K562 (cell line): ENCODE results near the gene FLAD1. TPM values are rescaled to one million over a fixed set of nuclear protein-coding genes. Genes with fewer than 3 reads are reported as not detected.

Experiments
- ATAC-seq: fragments of 200-7000 bp; cut with Tn5 transposase; 3 replicates; pipeline ENCODE4 v1.9.1; 2020; ENCODE audit warnings: moderate library complexity
- BruUV-seq: library from RNA; stranded (reverse); fragments of 400-500 nt; replicated peaks from 2 replicates; lab custom pipeline; 2021; lab: Mats Ljungman, UMichigan
- CTCF ChIA-PET: fragments of 300-600 bp; formaldehyde crosslinking; extraction: SDS; loops from one replicate; lab custom pipeline; 2021; ENCODE audit warnings: low intra/inter-chr PET ratio; lab: Yijun Ruan, JAX
- POLR2A ChIA-PET: fragments of 300-600, 350-650 bp; sonication (Branson Sonifier 250); formaldehyde crosslinking; extraction: SDS; loops from one replicate; lab custom pipeline; 2021; ENCODE audit warnings: antibody characterized with exemption, inconsistent platforms; lab: Yijun Ruan, JAX
- DNase-seq, 4 experiments: peaks; one replicate each; pipeline versions ENCODE4 v3.0.0 to v3.0.0-alpha.2; 2011 to 2018; ENCODE audit warnings: low spot score in 3 of 4, mixed read lengths in 3 of 4; ENCODE audit errors: extremely low read depth in 1 of 4
- FAIRE-seq: peaks from 2 replicates; lab custom pipeline; 2011; peaks lifted over from hg19 to GRCh38; lab: Jason Lieb, UNC
- H2AFZ ChIP-seq: 2 replicates; pipeline ENCODE4 v1.6.0; 2011; ENCODE audit warnings: low read depth, low read length, control low read depth, inconsistent platforms
- H3K27ac ChIP-seq: fragments of 200-600 bp; 3 replicates; pipeline ENCODE4 v1.8.0; 2011; ENCODE audit warnings: low read depth, mild to moderate bottlenecking, control low read depth, inconsistent platforms, low read length, moderate library complexity, mixed read lengths; ENCODE audit errors: extremely low read depth
- H3K27me3 ChIP-seq, 2 experiments: fragments of 300-600 bp in 1 of 2; 2 replicates in 1 of 2; 3 replicates in 1 of 2; pipeline versions ENCODE4 v1.6.0 to v1.8.0; 2011; ENCODE audit warnings: inconsistent platforms in 2 of 2, low read length in 2 of 2, mild to moderate bottlenecking in 1 of 2, mixed read lengths in 1 of 2, moderate library complexity in 1 of 2; ENCODE audit not compliant: control insufficient read depth in 2 of 2, insufficient read depth in 2 of 2
- H3K36me3 ChIP-seq: fragments of 300-600 bp; 3 replicates; pipeline ENCODE4 v1.8.0; 2011; ENCODE audit warnings: mild to moderate bottlenecking, low read length, inconsistent platforms; ENCODE audit not compliant: control insufficient read depth, insufficient read depth
- H3K4me1 ChIP-seq, 2 experiments: fragments of 200-600 bp in 1 of 2; replicated peaks in 1 of 2; 2 replicates in 1 of 2; 3 replicates in 1 of 2; pipeline versions ENCODE4 v1.5.1 to v1.8.0; 2011; ENCODE audit warnings: inconsistent platforms in 2 of 2, low read length in 2 of 2, mild to moderate bottlenecking in 1 of 2, mixed read lengths in 1 of 2, moderate library complexity in 1 of 2; ENCODE audit not compliant: control insufficient read depth in 2 of 2, insufficient read depth in 2 of 2
- H3K4me2 ChIP-seq: 2 replicates; pipeline ENCODE4 v1.6.1; 2011; ENCODE audit warnings: low read length, control low read depth, inconsistent platforms, mixed read lengths; ENCODE audit not compliant: insufficient read depth
- H3K4me3 ChIP-seq: fragments of 200-600 bp; sonication (generic), shearing (Covaris generic); 2 replicates; pipeline ENCODE4 v1.5.1; 2016; ENCODE audit warnings: control low read depth, inconsistent platforms
- H3K79me2 ChIP-seq: fragments of 200-600 bp; 3 replicates; pipeline ENCODE4 v1.8.0; 2011; ENCODE audit warnings: low read length, inconsistent platforms; ENCODE audit not compliant: control insufficient read depth, insufficient read depth
- H3K9ac ChIP-seq, 2 experiments: 2 replicates each; pipeline versions ENCODE4 v1.6.0 to v1.6.1; 2011; ENCODE audit warnings: low read depth in 2 of 2, low read length in 2 of 2, control low read depth in 1 of 2, inconsistent platforms in 1 of 2, mild to moderate bottlenecking in 1 of 2, mixed read lengths in 1 of 2; ENCODE audit not compliant: insufficient read depth in 1 of 2
- H3K9me1 ChIP-seq: one replicate; pipeline ENCODE4 v1.6.0; 2011; ENCODE audit warnings: inconsistent platforms, mild to moderate bottlenecking, low read length, moderate library complexity; ENCODE audit not compliant: control insufficient read depth, insufficient read depth
- H3K9me3 ChIP-seq: replicated peaks from 2 replicates; pipeline ENCODE4 v1.5.1; 2011; ENCODE audit warnings: low read depth, low read length, inconsistent platforms; ENCODE audit not compliant: control insufficient read depth, insufficient read depth
- H4K20me1 ChIP-seq: replicated peaks from 2 replicates; pipeline ENCODE4 v1.6.1; 2011; ENCODE audit warnings: low read length, inconsistent platforms, mixed read lengths; ENCODE audit not compliant: control insufficient read depth, insufficient read depth
- ATF1 ChIP-seq, 2 experiments: fragments of 450-650 bp in 1 of 2; IDR thresholded peaks; 2 replicates each; pipeline ENCODE4 v1.6.1; 2016; ENCODE audit warnings: missing compliant biosample characterization in 1 of 2, missing genetic modification characterization in 1 of 2
- BCLAF1 ChIP-seq, 2 experiments: fragments of 450-650 bp in 1 of 2; IDR thresholded peaks; 2 replicates each; pipeline ENCODE4 v1.6.1; 2011 to 2017; ENCODE audit warnings: low read depth in 2 of 2, antibody characterized with exemption in 1 of 2, borderline replicate concordance in 1 of 2, low read length in 1 of 2, mild to moderate bottlenecking in 1 of 2, mixed read lengths in 1 of 2; ENCODE audit not compliant: control insufficient read depth in 1 of 2
- CXXC5 ChIP-seq: fragments of 250-450 bp; sonication (Bioruptor Pico); IDR thresholded peaks from 2 replicates; pipeline ENCODE4 v1.8.0; 2022; ENCODE audit warnings: inconsistent platforms, mild to moderate bottlenecking, moderate library complexity
- ESRRB ChIP-seq: fragments of 250-450 bp; sonication (Bioruptor Pico); IDR thresholded peaks from 2 replicates; pipeline ENCODE4 v1.5.0; 2020; ENCODE audit warnings: mild to moderate bottlenecking, moderate library complexity, borderline replicate concordance
- HLTF ChIP-seq: fragments of 450-650 bp; IDR thresholded peaks from 2 replicates; pipeline ENCODE4 v1.6.1; 2016
- HMG20A ChIP-seq: fragments of 450-650 bp; formaldehyde crosslinking; conservative IDR thresholded peaks from 2 replicates; pipeline ENCODE4 v1.4.0; 2020; ENCODE audit warnings: mild to moderate bottlenecking, mixed read lengths
- SP1 ChIP-seq: sonication (generic); formaldehyde crosslinking; IDR thresholded peaks from 2 replicates; pipeline ENCODE4 v1.8.1; 2022; ENCODE audit warnings: mild to moderate bottlenecking, missing genetic modification reagents
- YBX1 ChIP-seq: fragments of 450-650 bp; IDR thresholded peaks from 2 replicates; pipeline ENCODE4 v1.7.1; 2016; ENCODE audit warnings: mild to moderate bottlenecking
- ZBTB1 ChIP-seq: sonication (generic); formaldehyde crosslinking; IDR thresholded peaks from 2 replicates; pipeline ENCODE4 v1.8.1; 2023; ENCODE audit warnings: missing genetic modification reagents, low read depth, mild to moderate bottlenecking, borderline replicate concordance
- ZNF518B ChIP-seq: fragments of 250-450 bp; sonication (Bioruptor Pico); IDR thresholded peaks from 2 replicates; pipeline ENCODE4 v1.5.0; 2021; ENCODE audit warnings: mild to moderate bottlenecking, moderate library complexity
- WGBS: fragments of 100-300 bp; shearing (Covaris generic); methylation state at CpG from one replicate; pipeline ENCODE4 v1.1.6; 2016; ENCODE audit warnings: low coverage, mixed read lengths; ENCODE audit not compliant: insufficient coverage; ENCODE audit errors: missing lambda C conversion rate; 5-methylcytosine and 5-hydroxymethylcytosine counted together
- in situ Hi-C: fragments of 300-500 bp; cut with MboI; formaldehyde crosslinking; loops from 4 replicates; pipeline ENCODE4 v1.15.0; 2018; ENCODE audit warnings: inconsistent platforms, mixed read lengths
- intact Hi-C: fragments of 100-400 bp; cut with micrococcal nuclease; formaldehyde crosslinking; loops from 2 replicates; pipeline ENCODE4 v1.14.2; 2022
- polyA plus RNA-seq, 8 experiments: library from polyadenylated mRNA; depleted of rRNA in 4 of 8; stranded (reverse) in 5 of 8; unstranded in 3 of 8; fragments of >200 nt; fragmentation: Nextera tagmentation in 2 of 8; fragmentation: Illumina TruSeq in 1 of 8; extraction: Ambion mirVana in 2 of 8; extraction: Trizol in 1 of 8; gene quantifications; 2 replicates each; pipeline versions ENCODE4 v1.2.1 to v1.2.3, GENCODE V29; 2011 to 2014; ENCODE audit warnings: inconsistent platforms in 1 of 8, missing spikeins in 1 of 8
- total RNA-seq, 7 experiments: library from RNA; depleted of rRNA in 6 of 7; stranded (reverse); fragments of >200 nt in 6 of 7; fragmentation: Illumina TruSeq in 2 of 7; extraction: Trizol in 2 of 7; gene quantifications; 2 replicates each; pipeline versions ENCODE4 v1.2.1 to v1.2.3, GENCODE V29; 2011 to 2021; ENCODE audit warnings: low replicate concordance in 1 of 7

The FLAD1 gene
- total and polyA plus RNA-seq, 9 of the 15 experiments (the other 6 are each of a cell fraction or from before 2014, with no cell fraction given), result 24.9 to 85.8 (median 67.0) TPM

GRCh38 chr1:154999571-155000410 is 16.6 kb downstream of the FLAD1 start:
- FAIRE-seq, result peak; percentile 29
- no peak for TF ChIP-seq HMG20A (CRISPR knock-in tag)
- TF ChIP-seq ZBTB1 (CRISPR knock-in tag), result 0 out of 2 replicates have a peak, but pooled peaks have one; percentile 36
- 0 out of 4 replicates have a peak, but pooled peaks of 1 of the 2 experiments have one; percentile 36 for TF ChIP-seq BCLAF1 (IDR thresholded peaks at IDR 0.05; ENCODE audit: borderline replicate concordance in 1 of 2, control insufficient read depth in 1 of 2, low read depth in 2 of 2, low read length in 1 of 2)
- no peak for TF ChIP-seq SP1 (CRISPR knock-in tag)
- TF ChIP-seq HLTF, result no peak
- no peak for TF ChIP-seq ZNF518B
- TF ChIP-seq CXXC5, result peak; percentile 55
- 0 out of 2 replicates have a peak, but pooled peaks have one; percentile 19 for TF ChIP-seq ESRRB (CRISPR knock-in tag)
- TF ChIP-seq ATF1 (CRISPR knock-in tag; IDR thresholded peaks at IDR 0.05), result no peak
- TF ChIP-seq ATF1 (tag; IDR thresholded peaks at IDR 0.05), result no peak
- TF ChIP-seq YBX1, result no peak

More at GRCh38 chr1:154999571-155000410, 16.6 kb downstream of the FLAD1 start:
- no peaks in the 10 kb centered on the region for H3K9me3 ChIP-seq
- ChIA-PET POLR2A (interaction anchor here (0.6 to 8.2 kb wide), 16 partner anchors 11 to 1073 kb away, joined by 3 to 80 read pairs (median 4); partner anchors contain the start of genes FLAD1 and SHC1), CTCF (interaction anchor here (0.7 to 1.8 kb wide), 6 partner anchors 17 to 1489 kb away, joined by 3 to 6 read pairs (median 4); partner anchors contain the start of gene FLAD1)
- intact Hi-C loops (loop anchor here (2.0 to 5.0 kb wide), 4 partner anchors 39 to 442 kb away; partner anchors contain the start of genes EFNA3, PYGO2 and UBE2Q1), in situ Hi-C loops (no loop called here)
- H3K27me3 ChIP-seq, result no peaks in the 10 kb centered on the region
- no peaks in the 10 kb centered on the region for H4K20me1 ChIP-seq
- no peaks in the 10 kb centered on the region for H3K9me1 ChIP-seq
- peak overlapping the region; percentile 90 to 96 for H3K9ac ChIP-seq
- WGBS, result 1% methylated on average over 25 of the region's 50 CpGs
- DNase-seq, result peak; percentile 78 to 85 (median 79)
- H2AFZ ChIP-seq, result peak overlapping the region; percentile 70
- H3K4me1 ChIP-seq, result peaks cover 31 to 59% of the 10 kb centered on the region in 2 experiments
- H3K36me3 ChIP-seq, result peaks cover 6% of the 10 kb centered on the region; the same call in 2 of the 3 replicates
- ATAC-seq, result peak; percentile 18
- BruUV-seq, result no TSS peak
- peaks cover 29% of the 10 kb centered on the region for H3K79me2 ChIP-seq
- H3K27ac ChIP-seq, result peak overlapping the region; percentile 97
- peak overlapping the region; percentile 71 for H3K4me3 ChIP-seq
- peak overlapping the region; percentile 98 for H3K4me2 ChIP-seq
